RPMI7951 (cell line): Measurements from ENCODE around the gene WFDC12. TPM values are rescaled to one million over a fixed set of nuclear protein-coding genes. Genes with fewer than 3 reads are reported as not detected.

ENCODE experiments used
- DNase-seq: peaks from one replicate; pipeline ENCODE4 v3.0.0-alpha.2; 2012; ENCODE audit warnings: low read depth
- total RNA-seq: library from RNA; depleted of rRNA; stranded (reverse); fragments of >200 nt; shearing (Covaris generic); gene quantifications from 2 replicates; pipeline ENCODE4 v1.2.3, GENCODE V29; 2014

The WFDC12 gene
- total RNA-seq, 1 experiment from 2014 or later: not detected

DNA sequence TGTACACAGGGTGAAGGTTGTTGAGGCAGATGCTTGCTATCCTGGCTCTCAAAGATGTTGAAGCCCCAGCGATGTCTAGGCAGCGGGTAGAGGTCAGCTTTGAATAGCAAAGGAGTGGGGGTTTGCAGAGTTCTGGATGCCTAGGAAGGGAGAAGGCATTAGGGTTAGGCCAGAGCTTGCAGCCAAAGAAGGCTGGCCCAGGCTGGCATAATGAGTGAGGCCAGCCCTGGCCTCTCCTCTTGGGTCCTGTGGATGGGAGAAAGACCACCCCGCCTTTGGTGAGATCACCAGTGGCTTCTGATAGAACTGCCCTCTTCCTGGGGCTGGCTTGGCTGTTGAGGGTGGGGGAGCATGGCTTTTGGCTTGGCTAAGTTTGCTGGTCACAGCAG lies 8.9 kb downstream of the WFDC12 start:
- no peak for DNase-seq

DNA sequence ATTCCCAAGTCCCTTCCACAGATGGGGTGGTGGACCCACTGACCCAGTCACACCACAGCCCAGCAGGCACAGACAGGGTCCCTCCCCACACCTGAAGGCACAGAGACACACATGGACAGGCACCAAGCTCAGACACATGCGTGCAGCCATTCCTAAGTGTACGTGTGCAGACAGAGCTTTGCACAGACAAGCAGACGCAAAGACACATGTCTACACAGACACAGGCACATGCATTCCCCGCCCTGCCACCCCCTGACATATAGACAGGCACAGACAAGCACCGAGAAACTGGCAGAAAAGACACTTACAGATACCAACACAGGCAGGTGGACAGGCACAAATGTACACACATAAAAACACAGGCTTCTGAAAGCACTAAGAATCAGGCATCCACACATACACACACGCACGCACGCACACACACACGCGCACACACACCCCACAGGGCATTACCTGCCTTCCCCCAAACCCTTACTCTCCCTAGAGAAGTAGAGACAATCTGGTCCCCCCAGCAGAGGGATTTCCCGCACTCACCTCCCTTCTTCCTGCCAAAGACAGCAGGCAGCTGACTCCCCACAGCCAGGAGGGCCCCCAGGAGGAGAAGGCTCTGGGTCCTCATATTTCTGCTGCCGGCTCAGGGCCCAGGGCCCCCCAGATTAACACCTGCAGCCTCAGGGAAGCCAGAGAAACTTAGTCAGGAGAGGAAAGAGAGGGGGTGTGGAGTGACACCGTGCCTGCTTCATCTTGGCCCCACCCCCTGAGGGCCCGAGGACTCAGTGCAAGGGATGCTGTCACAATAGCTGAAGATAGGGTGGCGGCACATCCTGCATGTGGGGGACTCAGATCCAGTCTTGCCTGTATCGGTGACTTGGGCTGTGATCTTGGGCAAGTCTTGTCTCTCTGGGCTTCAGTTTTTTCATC lies 9.5 kb downstream of the WFDC12 start, which contains the start of gene WFDC5:
Gene WFDC5, minus strand, starts transcription at position 710 of the 921 bp plus-strand sequence. Its CDS starts 91 bp downstream, at position 619.
- DNase-seq: no peak

DNA sequence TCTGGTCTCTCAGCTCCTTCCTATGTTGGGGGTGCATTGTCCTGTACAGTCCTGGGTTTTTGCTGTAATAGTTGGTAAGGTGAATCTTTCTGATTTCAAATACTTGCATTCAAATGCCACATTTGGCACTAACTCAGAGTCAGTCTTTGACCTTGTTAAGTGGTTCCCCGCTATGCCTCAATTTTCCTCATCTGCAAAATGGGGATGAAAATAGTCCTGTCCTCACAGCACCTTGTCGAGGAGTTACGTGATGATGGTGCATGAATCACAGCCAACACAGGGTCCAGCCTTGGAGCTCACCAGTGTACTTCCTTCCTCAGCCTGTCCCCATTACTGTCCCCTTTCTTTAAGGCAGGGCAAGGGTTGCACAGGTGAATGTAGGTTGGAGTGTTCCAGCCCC lies 10.4 kb downstream of the WFDC12 start:
- no peak for DNase-seq

DNA sequence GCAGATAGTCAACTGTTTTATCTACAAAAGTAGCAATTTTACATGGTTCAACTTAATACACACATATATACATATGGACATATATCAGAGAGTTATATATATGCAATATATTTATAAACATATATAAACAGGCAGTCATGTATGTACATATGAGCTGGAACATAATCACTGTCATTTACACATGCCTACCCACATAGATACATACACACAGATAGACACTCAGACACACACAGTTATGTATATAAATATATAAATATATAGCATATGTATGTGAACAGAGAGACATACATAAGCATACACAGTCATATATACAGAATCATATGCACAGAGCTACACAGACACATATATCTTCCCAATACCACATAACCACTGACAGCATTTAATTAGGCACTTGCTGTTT lies 11.5 kb downstream of the WFDC12 start:
- DNase-seq: no peak

DNA sequence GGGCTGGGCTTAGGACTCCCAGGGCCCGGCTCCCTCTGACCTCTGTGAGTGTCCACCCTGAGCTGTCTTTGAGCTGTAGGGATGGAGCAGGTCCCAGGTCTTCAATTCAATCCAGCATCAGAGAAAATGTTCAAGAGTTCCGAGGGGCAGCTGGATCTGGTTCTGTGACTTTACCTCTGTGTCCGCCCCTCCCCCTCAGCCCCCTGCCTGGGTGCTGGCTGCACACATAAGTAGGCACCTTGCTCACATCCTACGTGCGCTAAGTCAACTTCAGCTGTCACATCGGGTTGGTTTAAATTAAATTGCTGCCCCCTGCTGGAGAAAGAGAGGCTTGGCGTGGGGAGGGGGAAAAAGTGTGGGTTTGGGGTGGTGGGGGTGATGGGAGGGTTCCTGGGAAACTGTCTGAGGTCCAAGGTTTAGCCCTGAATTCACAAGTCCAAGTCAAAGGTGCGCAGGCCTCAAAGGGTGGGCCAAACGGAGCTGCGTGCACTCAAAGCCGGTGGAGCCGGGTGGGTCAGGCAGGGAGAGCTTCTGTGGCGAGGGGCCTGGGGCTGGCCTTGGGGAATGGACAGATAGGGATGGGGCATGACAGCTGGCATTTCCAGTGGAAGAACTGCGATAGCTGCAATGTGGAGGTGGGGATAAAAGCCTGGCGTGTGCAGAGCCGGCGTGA lies 12.3 kb downstream of the WFDC12 start:
- DNase-seq: no peak

DNA sequence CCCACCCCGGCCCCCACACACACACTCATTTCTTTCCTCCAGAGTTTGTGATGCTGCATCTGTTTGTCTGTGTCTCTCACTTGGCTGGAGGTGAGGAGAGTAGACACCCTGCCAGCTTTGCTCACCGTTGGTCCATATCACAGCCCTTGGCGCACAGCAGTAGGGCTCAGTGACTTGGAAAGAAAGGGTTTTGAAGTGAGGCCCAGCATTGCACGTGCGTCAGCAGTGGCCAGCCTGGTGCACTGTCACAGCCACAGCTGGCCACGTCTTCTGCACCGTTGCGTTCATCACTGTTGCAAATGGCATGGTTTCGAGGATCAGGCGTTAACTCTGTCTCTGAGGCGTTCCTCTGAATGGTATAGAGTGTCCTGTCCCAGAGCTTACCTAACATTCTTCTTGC lies 13.0 kb downstream of the WFDC12 start:
- no peak for DNase-seq

DNA sequence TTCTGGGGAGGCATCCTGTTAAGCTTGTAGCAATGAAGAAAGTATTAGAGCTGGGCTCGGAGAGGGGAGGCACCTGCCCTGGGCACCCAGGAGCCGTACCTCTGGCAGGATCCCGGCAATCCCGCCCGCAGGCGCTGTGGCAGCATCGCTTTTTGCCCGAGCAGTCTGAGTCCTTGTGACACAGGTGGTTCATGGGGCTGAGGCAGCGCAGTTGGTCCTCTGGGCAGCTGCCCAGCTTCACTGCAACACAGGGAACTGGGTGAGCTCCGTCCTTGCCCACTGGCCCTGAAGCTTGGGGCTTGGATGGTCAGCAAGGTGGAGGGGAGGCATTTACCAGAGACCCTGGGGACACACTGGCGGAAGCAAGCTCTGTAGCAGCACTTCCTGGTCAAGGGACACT lies 14.0 kb downstream of the WFDC12 start:
- no peak for DNase-seq

DNA sequence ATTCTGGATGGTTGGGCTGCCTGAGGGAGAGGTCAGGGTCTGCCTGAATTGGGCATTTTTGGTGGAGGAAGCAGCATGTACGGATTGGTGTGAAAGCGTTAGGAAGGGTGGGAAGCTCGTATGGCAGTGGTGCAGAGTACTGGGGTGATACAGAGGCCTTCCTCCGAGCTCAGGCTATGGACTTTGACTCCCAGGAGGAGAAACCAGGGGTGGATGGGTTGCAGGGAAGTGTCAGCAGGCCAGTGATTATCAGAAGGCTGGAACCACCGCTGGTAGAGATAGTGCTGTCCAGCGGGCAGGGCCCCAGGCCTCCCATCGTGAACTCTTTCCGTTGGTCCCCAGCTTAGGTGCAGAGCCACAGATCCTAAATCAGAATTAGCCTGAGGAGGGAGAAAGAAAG lies 14.6 kb downstream of the WFDC12 start:
- no peak for DNase-seq

DNA sequence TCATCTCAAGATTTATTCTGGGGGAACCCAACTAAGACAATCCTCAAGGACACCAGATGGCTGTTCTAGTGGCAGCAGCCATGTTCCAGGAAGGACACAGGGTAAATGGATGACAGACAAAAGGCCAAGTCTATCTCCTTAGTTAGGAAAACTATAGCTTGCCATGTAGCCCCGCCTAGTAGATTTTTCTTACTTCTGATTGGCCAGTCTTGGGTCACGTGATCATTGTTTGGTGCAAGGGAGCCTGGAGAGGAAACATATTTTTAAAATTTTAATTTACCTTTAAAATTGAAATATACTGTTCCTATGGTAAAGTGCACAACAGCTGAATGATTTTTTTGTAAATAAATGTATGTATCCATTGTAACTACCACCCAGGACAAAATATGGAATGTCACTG lies 18.9 kb downstream of the WFDC12 start:
- peak; percentile 42 for DNase-seq

DNA sequence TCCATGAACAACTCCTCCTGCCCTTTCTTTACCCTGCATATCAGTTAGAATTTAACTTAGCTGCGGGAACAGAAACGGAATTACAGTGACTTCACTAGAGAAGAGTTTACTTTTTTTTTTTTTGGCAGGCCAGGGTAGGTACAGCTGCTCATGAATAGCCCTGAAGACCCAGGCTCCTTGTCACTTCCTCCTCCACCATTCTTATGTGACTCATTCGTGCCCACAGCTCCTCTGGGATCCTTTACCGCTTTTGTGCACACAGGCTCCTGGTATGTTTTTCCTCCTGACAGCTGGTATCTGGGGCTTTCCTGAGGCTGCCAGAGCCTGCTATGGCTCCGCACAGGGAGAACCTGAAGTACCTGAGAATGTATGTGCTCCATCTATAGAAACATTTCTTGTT lies 19.5 kb downstream of the WFDC12 start:
- peak; percentile 97 for DNase-seq

DNA sequence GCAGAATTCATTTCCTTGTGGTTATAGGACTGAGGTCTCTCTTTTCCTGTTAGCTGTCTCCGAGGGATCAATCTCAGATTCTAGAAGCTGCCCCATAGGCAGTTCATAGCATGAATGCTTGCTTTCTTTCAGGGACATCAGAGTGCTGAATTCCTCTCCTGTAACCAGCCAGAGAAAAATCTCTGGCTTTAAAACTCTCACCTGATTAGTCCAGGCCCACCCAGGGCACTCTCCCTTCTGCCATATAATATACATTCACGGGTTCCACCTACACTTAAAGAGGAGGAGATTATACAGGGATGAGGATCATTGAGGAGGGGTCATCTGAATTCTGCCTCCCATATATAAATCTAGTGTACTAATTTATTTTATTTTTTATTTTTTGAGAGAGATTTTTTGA lies 21.2 kb downstream of the WFDC12 start:
- DNase-seq: no peak

DNA sequence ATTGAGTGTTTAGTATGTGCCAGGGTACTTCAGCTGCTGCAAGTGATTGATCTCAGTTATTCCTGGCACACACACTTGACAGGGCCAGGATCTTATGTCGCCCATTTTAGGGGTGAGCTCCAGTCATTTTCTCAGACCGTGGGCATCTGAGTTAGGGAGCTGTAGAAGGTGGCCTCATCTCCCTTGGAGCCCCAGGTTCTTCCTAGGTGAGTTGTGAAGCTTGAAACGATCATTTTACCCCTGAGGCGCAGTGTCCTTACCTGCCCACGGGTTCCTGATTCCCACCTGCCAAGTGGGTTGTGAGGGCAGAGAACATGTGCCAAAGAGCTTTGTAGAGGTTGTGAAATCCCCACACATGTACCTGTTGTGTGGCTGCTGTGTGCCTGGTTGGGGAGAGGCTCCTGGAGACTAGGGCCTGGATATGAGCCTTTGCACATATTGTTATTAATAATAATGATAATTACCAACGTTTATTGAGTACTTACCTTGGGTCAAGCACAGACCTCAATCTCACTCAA lies 22.9 kb downstream of the WFDC12 start:
- DNase-seq: no peak

DNA sequence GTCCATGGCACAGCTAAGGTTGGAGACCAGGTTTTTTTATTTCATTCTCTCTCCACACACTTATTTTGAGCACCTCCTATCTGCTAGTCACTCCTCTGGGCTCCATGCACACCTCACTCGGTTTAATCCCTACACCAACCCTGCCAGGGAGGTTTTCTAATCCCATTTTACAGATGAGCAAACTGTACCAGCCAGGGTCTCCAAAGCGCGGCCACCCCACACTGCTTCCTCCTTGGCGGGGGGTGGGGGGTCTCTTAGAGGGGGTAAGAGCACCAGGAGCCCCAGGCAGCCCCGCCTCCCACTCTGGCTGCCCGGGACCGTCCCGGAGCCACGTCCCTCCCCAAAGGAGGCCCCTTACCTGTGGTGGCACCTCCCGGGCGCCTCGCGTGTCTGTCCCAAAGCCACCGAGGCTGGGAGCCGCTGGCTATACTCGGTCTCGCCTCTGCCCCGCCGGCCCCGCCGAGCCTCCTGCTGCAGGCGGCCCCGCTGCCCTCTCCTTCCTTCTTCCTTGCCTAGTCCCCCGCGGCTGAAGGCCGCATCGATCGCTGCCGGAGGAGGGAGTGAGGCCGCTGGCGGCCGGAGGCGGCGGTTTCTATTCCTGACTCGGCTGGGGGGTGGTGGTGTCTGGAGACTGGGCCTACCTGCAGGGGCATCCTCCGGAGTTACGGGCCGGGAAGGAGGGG lies 23.6 kb downstream of the WFDC12 start, which contains the start of gene KCNS1:
Gene KCNS1, minus strand, starts transcription at position 565 of the 683 bp plus-strand sequence. CDS start 1,891 bp downstream, outside the sequence.
- no peak for DNase-seq

DNA sequence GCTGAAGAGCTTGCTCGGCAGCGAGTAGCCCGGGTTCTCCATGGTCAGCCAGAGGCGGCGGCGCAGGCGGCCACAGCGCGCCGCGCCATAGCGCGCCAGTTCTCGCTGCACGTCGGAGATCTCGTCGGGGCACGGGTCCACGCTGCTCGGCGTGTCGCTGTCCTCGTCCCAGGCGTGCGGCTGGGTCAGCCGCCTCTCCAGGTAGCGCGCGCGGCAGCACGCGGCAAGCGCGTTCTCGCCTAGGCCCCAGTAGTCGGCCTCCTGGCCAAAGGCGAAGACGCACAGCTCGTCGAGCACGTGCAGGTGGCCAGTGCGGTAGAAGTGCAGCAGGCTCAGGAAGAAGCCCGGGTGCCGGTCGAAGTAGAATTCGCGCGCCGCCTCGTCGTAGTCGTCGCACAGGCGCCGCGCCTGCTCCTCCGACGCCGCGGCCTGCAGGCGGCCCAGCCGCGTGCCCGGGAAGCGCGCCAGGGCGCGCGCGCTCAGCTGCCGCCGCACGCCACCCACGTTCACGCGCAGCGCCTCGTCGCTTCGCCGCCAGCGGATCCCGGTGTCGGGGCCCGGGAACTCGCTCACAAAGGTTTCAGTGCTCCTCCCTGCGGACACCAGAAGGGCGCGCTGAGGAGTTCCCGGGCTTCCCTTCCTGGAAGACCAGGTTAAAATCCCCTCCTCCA lies 26.0 kb downstream of the WFDC12 start:
- DNase-seq: peak; percentile 63

DNA sequence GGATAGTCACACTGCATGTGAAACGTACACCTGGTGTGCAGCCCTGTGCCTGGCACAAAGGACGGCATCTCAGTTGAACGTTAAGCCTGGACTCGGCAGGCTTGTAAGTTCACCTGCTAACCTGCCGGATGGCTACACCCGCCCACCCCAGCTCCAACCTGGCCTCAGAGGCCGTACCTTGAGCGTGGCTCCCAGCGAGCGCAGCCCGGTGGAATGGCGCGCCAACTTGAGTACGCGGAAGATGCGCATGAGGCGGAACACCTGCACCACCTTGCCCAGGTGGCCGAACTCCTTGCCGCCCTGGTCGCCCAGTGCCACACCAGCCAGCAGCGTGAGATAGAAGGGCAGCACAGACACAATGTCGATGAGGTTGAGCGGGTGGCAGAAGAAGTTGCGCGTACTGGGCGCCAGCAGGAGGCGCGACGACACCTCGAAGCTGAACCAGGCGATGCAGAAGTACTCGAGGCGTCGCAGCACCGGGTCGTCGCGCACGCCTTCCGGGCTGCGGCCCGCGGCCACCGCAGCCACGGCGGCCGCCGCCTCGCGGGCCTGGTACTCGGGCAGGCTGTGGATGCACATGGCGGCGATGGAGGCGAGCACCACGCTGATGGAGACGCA lies 26.7 kb downstream of the WFDC12 start:
- DNase-seq: peak; percentile 51

DNA sequence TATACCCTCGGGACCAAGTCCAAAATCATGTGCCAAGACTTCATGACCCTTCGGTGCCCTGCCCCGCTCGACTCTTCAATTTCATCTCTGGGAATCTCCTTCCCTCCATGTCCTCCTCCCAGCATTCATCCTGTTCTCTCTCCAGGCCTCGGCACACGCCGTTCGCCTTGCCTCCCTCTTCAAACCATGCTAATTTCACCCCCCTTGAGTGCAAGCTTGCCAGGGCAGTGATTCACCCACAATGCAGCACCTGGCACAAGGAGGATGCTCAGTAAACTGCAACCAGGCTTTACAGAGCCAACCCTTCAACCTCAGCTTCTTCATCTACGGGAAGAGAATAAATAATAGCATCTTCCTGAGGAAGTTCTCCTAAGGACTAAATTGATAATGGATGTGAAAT lies 27.5 kb downstream of the WFDC12 start:
- DNase-seq: no peak

DNA sequence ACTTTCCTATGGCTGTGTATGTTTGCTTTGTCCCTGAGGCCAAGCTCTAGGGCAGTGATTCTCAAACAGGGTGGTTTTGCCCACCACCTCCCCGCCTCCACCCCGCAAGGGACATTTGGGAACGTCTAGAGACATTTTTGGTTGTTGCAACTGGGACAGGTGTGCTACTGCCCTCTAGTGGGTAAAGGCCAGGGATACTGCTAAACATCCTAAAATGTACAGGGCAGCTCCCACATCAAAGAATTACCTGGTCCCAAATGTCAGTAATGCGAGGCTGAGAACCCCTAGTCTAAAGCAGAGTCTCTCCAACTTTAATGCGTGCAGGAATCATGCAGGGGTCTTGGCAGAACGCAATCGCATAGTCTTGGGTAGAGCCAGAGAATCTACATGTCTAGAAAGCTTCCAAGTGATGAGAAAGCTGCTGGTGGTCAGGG lies 28.4 kb downstream of the WFDC12 start:
- peak; percentile 71 for DNase-seq

DNA sequence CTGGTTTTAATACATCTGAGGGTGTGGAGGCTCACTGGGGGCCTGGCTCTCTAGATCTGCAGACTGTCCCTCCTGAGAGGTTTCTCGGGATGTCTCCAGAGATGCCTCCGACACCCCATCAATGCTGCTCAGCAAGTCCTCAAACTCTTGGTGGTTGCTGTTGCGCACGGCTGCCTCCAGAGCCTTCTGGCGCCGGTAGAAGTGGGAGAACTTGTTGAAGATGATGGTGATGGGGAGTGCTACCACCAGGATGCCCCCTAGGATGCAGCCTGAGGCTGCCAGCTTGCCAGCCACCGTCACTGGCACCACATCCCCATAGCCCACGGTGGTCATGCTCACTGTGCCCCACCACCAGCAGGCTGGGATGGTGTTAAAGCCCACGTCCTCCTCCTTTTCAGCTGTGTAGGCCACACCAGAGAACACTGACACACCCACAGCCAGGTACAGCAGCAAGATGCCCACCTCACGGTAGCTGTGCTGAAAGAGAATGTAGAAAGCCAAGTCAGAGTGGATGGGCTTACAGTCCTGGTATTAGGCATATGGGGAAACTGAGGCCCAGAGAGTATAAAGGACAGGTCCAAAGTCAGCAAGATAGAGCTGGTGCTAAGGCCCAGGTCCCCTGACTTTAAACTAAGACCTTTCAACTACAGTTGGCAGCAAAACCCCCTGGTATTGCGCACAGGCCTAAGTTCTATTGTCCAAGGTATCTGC lies 29.2 kb downstream of the WFDC12 start:
- DNase-seq: no peak

DNA sequence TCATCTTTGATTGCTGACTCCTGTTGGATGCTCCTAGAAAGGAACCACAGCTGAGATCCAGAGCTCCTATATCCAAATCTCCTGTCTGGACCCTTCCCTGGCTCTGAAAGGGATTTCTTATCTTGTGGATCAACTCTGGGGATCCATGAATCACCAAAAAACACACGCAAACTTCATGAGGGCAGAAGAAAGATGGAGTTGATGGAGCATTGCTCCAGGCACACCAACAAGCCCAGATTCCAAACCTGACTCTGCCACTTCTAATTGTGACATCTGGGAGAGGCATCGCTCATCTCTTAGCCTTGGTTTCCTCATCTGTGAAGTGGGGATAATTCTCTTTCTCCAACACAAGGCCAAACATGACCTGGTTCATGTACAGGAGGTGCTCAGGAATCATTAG lies 30.1 kb downstream of the WFDC12 start:
- DNase-seq: no peak

DNA sequence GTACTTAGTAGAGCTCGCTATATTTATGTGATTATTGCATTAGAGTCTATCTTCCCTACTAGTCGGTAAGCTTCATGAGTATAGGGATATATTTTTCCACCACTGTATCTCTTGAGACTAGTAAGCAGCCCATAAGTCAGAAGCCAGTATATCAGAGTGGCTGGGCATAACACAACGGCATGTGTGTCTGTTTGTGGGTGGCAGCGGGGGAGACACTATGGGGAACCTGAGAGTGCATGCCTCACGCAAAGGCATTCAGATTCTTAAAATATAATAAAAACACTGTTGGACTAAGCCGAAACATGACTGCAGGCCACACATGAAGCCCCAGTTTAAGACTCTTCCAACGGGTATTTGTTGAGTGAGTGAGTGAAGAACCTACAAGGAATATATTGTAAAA lies 31.4 kb downstream of the WFDC12 start:
- DNase-seq: no peak
